PFSK-1 (cell line): Measurements from ENCODE around the gene DUSP15.
A peak's percentile ranks its signal among the peaks of the same experiment; 100 is the strongest.

Source experiments
- FOXP2 ChIP-seq: optimal IDR thresholded peaks from 2 replicates; pipeline ENCODE3; 2011; ENCODE audit warnings: borderline replicate concordance, control low read depth, inconsistent platforms; ENCODE audit not compliant: insufficient read depth; ENCODE audit errors: extremely low read length, extremely low read depth
- POLR2AphosphoS5 ChIP-seq: IDR thresholded peaks from 2 replicates; pipeline ENCODE4 v1.6.1; 2012; ENCODE audit warnings: low read depth, mild to moderate bottlenecking, control low read depth, low read length, moderate library complexity
- REST ChIP-seq, 2 experiments: IDR thresholded peaks; 2 replicates each; pipeline versions ENCODE4 v1.6.1 to v1.8.0; 2011 to 2012; ENCODE audit warnings: low read depth in 2 of 2, low read length in 2 of 2, control low read depth in 1 of 2, inconsistent platforms in 1 of 2, mild to moderate bottlenecking in 1 of 2, moderate library complexity in 1 of 2; ENCODE audit not compliant: insufficient read depth in 1 of 2
- SIN3A ChIP-seq: IDR thresholded peaks from 2 replicates; pipeline ENCODE4 v1.6.1; 2012; ENCODE audit warnings: mild to moderate bottlenecking, low read length, moderate library complexity, borderline replicate concordance; ENCODE audit not compliant: insufficient read depth
- TAF1 ChIP-seq: IDR thresholded peaks from 2 replicates; pipeline ENCODE4 v1.6.1; 2012; ENCODE audit warnings: low read length, control low read depth, borderline replicate concordance; ENCODE audit not compliant: insufficient read depth

DUSP15 gene

GRCh38 chr20:31862506-31862905, 7.8 kb downstream of the DUSP15 start:
- TF ChIP-seq SIN3A (no peak), REST (IDR thresholded peaks at IDR 0.05; ENCODE audit: insufficient read depth in 1 of 2, low read depth in 2 of 2, low read length in 2 of 2) (no peak), POLR2AphosphoS5 (no peak), TAF1 (no peak), FOXP2 (no peak)

DNA sequence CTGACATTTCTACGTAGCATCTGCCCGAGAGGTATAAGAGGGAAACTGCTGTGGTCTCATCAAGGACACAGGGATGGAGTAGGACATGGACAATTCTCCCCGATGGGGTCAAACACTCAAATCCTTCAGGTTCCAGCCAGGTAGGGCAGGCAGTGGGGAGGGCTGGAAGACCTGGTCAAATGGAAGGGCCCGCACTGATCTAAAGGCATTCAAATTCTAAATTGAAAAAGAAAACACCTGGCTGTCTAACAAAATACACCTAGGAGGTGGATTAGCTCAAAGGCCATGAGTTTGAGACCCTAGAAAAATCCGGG, 8.2 kb downstream of the DUSP15 start:
- TF ChIP-seq SIN3A (no peak), TAF1 (no peak), FOXP2 (no peak), POLR2AphosphoS5 (no peak), REST (IDR thresholded peaks at IDR 0.05; ENCODE audit: insufficient read depth in 1 of 2, low read depth in 2 of 2, low read length in 2 of 2) (no peak)

DNA sequence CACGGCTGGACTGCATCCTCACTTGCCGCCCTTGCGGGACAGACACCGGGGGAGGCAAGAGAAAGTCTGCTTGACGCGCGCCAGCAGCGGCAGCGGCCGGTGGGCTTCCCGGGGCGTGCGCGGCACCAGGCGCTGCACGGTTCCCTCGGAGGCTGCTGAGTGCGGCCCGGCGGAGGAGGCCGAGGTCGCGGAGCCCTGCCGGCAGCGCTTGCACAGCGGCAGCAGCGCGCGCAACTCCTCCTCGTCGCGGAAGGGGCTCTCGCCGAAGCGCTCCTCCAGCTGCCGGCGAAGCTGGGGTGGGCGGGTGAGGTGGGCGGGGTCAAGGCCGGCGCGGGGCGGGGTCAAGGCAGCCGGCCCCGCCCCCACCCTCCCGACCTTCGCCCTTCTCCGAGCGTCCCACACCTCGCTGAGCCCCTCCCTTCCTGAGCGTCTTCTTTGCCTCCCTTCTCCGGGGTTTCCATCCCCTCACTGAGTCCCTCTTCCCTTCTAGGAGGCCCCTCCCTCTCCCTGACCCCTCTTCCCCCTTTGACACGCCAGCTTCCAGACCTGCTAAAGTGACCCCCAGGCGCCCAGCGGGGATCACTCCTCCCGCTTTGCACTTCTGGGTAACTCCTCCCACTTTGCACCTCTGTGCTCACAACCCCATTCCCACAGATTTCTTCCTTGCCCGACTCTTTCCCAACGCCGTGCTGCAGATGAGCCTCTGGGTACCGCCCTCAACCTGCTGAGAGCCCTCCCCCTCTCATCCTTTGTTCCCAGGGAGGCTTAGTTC, 8.8 kb downstream of the DUSP15 start:
- TF ChIP-seq SIN3A: no peak
- TF ChIP-seq POLR2AphosphoS5: no peak
- peak; percentile 76 for TF ChIP-seq FOXP2
- TF ChIP-seq TAF1: no peak
- TF ChIP-seq REST (IDR thresholded peaks at IDR 0.05; ENCODE audit: insufficient read depth in 1 of 2, low read depth in 2 of 2, low read length in 2 of 2): no peak

GRCh38 chr20:31861135-31861384, 9.3 kb downstream of the DUSP15 start:
- TF ChIP-seq TAF1: no peak
- TF ChIP-seq FOXP2: no peak
- TF ChIP-seq REST (IDR thresholded peaks at IDR 0.05; ENCODE audit: insufficient read depth in 1 of 2, low read depth in 2 of 2, low read length in 2 of 2): no peak
- TF ChIP-seq POLR2AphosphoS5: no peak
- TF ChIP-seq SIN3A: no peak
